NB4 (cell line): ENCODE measurements around the gene CDKN3.

Source experiments
- DNase-seq: peaks from one replicate; pipeline ENCODE4 v3.0.0; 2010; ENCODE audit warnings: low read depth
- H3K4me3 ChIP-seq: one replicate; pipeline ENCODE4 v1.5.1; 2011; ENCODE audit warnings: mild to moderate bottlenecking, low read depth, low read length, moderate library complexity
- MAX ChIP-seq: IDR thresholded peaks from 2 replicates; pipeline ENCODE4 v1.6.1; 2011; ENCODE audit warnings: low read depth, low read length
- MYC ChIP-seq: IDR thresholded peaks from 2 replicates; pipeline ENCODE4 v1.6.1; 2011; ENCODE audit warnings: low read depth, low read length
- POLR2A ChIP-seq: IDR thresholded peaks from 2 replicates; pipeline ENCODE4 v1.6.1; 2011; ENCODE audit warnings: mild to moderate bottlenecking; ENCODE audit not compliant: insufficient read length; ENCODE audit errors: extremely low read depth
- TF ChIP-seq, protein P1 (sequence below): IDR thresholded peaks from one replicate; pipeline ENCODE4 v1.5.1; 2012; ENCODE audit warnings: low read depth, low read length

CDKN3 gene

DNA sequence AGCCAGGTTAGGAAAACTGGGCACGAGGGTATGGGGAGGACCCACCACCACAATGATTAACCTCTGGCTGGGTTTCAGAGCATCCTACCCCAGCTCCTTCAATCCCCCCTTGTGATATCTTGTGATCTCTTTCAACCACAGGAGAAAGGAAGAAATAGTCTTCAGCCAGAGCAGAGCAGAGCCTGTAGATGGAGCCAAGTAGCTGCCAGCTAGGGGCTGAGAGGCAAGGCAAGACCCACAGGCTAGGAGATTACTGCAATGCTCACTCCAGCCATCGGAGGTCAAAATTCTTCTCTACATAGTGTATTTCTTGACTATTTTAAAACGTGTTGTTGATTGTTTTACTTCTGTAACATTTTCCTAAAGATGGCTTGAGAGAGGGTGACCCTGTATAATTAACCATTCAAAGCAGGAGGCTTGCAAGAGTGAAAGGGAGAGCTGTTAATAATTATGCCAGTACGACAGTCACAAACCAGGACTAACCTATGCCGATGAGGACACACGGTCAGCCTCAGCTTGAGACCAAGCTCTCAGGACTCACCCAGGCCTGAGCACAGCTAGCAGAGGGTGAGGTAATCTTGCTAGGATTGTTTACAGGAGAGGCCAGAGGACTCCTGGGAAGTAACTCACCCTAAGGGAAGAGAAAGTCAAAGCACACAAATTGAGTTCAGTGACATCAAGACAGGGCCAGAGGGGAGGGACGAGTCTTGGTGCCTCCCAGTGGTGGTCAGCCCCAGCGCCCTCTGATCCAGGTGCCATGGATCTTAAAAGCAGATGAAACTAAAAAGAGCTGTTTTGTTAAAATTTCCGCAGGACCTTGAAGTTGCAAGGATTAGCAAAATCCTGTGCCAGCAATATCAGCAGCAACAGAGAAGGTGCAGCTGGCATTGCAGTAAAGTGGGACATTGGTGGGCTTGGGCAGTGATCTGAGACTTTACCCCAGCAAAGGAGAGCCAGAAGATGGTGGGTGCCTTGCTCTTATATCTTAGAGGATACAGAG lies 29.8 kb upstream of the CDKN3 start:
- TF ChIP-seq, protein P1, sequence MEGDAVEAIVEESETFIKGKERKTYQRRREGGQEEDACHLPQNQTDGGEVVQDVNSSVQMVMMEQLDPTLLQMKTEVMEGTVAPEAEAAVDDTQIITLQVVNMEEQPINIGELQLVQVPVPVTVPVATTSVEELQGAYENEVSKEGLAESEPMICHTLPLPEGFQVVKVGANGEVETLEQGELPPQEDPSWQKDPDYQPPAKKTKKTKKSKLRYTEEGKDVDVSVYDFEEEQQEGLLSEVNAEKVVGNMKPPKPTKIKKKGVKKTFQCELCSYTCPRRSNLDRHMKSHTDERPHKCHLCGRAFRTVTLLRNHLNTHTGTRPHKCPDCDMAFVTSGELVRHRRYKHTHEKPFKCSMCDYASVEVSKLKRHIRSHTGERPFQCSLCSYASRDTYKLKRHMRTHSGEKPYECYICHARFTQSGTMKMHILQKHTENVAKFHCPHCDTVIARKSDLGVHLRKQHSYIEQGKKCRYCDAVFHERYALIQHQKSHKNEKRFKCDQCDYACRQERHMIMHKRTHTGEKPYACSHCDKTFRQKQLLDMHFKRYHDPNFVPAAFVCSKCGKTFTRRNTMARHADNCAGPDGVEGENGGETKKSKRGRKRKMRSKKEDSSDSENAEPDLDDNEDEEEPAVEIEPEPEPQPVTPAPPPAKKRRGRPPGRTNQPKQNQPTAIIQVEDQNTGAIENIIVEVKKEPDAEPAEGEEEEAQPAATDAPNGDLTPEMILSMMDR = peak; percentile 59
- no peak for TF ChIP-seq MYC
- peak; percentile 58 for DNase-seq

GRCh38 chr14:54368291-54368690 lies 28.5 kb upstream of the CDKN3 start:
- no peak for DNase-seq
- H3K4me3 ChIP-seq = no peak overlapping the region
- no peak for TF ChIP-seq MAX
- TF ChIP-seq POLR2A = no peak
- TF ChIP-seq, protein P1 = no peak
- TF ChIP-seq MYC = no peak

More for the DNA sequence above, 29.8 kb upstream of the CDKN3 start:
- no peak overlapping the region for H3K4me3 ChIP-seq

DNA sequence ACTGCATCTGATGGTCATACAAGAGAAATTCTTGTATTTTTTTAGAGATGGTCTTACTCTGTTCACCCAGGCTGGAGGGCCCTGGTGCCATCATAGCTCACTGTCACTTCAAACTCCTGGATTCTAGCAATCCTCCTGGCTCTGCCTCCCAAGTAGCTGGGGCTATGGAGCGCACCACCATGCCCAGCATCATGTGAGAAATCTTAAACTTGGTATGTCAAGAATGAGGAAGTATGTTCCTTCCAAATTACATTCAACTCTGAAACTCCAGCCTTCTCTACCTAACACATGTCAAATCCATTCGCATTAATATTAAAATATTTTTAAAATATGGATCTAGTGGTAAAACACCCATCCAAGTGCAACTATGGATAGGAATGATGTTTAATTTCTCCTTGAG lies 27.5 kb upstream of the CDKN3 start:
- H3K4me3 ChIP-seq = no peak overlapping the region
- no peak for DNase-seq
- TF ChIP-seq POLR2A (no peak), MAX (no peak), MYC (no peak)
- TF ChIP-seq, protein P1 = no peak

DNA sequence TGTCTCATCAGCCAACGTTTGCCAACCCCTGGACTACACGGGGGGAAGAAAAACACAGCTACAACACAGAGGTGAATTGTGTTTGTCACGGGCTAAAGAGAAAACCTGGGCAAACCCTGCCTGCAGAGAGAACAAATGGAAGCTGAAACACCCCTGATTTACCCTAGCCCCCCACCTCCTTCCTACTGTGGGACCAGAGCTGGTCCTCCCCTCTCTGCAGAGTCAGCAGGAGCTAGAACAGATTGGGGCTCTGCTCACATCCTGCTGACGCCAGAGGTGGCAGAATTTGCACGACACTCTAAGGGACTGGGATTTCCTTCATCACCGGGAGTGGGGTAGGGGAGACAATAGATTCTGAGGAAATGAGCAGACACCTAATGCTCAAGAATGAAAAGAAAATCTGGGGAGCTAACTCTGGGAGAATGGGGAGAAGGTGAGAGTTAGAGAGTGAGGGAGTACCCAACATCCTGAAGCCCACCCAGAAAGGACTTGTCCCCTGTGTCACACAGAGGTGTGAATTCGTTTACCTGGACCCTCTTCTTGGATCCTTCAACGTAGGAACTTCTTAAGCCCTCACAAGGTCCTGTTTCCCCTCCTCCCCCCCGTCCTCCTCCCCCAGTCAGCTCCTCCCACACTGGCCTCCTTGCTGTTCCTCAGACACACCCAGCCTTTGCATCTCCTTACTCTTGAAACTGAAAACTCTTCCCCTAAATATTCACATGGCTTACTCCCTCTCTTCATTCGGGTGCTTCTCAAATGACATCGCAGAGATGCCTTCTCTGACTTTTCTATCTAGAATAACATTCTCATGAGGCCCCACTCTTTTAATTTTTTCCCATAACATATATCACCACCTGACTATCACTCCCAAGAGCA lies 26.2 kb upstream of the CDKN3 start:
- no peak for DNase-seq
- no peak overlapping the region for H3K4me3 ChIP-seq
- no peak for TF ChIP-seq POLR2A

DNA sequence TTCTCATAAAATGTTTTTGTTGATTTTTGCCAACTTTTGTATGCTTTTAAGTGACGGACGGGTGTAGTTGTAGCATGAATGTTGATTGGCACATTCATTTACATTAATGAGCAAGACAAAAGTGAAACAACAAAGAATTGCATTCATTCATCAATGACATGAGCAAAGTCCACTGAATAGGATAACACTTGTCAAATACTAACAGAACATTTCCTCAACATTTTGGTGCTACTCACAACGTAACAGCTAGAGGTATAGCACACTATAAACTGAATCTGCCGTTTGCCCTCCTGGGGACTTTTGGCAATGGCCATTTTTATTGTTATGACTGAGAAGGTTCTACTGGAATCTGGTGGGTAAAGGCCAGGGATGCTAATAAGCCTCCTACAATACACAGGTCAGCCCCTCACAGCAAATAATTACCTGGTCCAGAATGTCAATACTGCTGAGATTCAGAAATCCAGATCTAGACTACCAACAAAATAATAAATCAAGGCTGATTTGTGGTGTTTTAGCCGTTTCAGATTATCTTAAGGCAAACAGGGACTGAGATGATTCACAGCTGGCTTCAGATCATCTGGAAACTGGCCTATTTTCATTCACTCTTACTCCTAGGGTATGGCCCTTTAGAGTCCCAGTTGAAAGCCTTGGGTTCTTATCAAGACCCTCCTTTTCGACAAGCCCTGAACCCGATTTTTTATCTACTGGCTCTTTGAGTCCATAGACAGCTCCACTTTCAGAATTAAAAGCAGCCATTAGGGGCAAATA lies 22.5 kb upstream of the CDKN3 start:
- TF ChIP-seq, protein P1 = no peak
- no peak for TF ChIP-seq POLR2A
- TF ChIP-seq MYC = no peak
- TF ChIP-seq MAX = no peak
- no peak for DNase-seq
- H3K4me3 ChIP-seq = no peak overlapping the region
